ENCODE measurements around the gene ACP7.

DNA sequence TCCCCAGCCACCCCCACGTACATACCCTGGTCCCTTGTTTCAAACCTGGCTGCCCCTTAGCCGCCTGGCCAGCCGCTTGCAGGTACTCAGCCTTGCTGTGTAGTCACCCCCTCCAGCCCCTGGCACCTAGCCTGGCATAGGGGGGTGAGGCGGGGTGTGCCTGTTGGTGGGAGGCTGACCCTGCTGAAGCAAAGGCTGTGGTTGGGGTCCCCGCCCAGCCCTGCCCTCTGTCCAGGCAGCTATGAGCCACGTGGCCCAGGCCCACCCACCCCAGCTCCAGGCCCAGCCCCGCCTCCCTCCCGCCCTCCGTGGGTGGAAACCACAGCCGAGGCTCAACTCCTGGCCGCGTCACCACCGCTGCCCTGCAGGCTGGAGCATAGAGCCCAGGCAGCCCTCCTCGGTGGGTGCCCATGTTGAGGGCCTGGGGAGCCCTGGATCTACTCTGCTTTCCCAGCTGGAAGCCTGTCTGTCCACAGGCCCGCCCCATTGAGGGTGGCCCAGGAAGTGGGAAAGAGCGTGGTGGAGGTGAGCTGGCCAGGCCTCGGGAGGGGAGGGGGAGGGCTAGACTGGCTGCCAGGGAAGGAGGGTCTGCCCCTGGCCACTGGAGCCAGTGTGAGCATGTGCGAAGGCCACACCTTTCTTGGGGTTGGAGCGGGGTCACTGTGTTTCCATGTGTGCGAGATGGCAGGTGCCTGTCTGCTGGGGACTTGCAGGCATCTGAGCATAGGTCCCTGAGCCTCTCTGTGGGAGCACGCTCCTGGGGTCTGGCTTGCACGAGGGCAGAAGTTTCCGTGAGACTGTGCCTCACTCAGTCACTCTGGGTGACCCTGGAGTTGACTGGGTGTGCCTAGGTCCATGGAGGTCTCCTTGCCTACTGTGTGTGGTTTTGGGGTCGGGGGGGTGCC lies 72.4 kb downstream of the ACP7 start:
- TF ChIP-seq, protein P1, sequence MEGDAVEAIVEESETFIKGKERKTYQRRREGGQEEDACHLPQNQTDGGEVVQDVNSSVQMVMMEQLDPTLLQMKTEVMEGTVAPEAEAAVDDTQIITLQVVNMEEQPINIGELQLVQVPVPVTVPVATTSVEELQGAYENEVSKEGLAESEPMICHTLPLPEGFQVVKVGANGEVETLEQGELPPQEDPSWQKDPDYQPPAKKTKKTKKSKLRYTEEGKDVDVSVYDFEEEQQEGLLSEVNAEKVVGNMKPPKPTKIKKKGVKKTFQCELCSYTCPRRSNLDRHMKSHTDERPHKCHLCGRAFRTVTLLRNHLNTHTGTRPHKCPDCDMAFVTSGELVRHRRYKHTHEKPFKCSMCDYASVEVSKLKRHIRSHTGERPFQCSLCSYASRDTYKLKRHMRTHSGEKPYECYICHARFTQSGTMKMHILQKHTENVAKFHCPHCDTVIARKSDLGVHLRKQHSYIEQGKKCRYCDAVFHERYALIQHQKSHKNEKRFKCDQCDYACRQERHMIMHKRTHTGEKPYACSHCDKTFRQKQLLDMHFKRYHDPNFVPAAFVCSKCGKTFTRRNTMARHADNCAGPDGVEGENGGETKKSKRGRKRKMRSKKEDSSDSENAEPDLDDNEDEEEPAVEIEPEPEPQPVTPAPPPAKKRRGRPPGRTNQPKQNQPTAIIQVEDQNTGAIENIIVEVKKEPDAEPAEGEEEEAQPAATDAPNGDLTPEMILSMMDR (IDR thresholded peaks at IDR 0.05; ENCODE audit: insufficient read depth, low read depth, low read length) = no peak
- no peak for TF ChIP-seq EZH2 (IDR thresholded peaks at IDR 0.05; ENCODE audit: insufficient read depth, low read length)
